ENCODE data around the gene B3GALNT1. TPM values are rescaled to one million over a fixed set of nuclear protein-coding genes. Genes with fewer than 3 reads are reported as not detected.

B3GALNT1 gene
- total RNA-seq, 1 experiment from 2014 or later, result 9.0 TPM

GRCh38 chr3:161081633-161082032 lies 23.5 kb downstream of the B3GALNT1 start:
- Histone ChIP-seq H3K9me3 (no peaks in the 10 kb centered on the region), H3K27me3 (replicated peaks; ENCODE audit: control insufficient read depth, insufficient read depth, low read length) (no peaks in the 10 kb centered on the region), H3K4me1 (no peaks in the 10 kb centered on the region), H3K4me3 (ENCODE audit: low read depth, low read length) (no peak overlapping the region), H3K36me3 (ENCODE audit: control insufficient read depth, insufficient read depth, low read length) (no peaks in the 10 kb centered on the region)
- no peaks in the 10 kb centered on the region for H3K4me1 Mint-ChIP-seq (ENCODE audit: low read depth, unreplicated experiment)
- ChIA-PET POLR2A (no interaction called here), CTCF (no interaction called here)
- no peaks in the 10 kb centered on the region for H3K27me3 Mint-ChIP-seq (ENCODE audit: insufficient read depth, unreplicated experiment)
- no peaks in the 10 kb centered on the region for H3K9me3 Mint-ChIP-seq (ENCODE audit: unreplicated experiment)
- H3K36me3 Mint-ChIP-seq (ENCODE audit: insufficient read depth, unreplicated experiment), result peaks cover 4% of the 10 kb centered on the region
- no peak for TF ChIP-seq CTCF (IDR thresholded peaks at IDR 0.05; ENCODE audit: insufficient read depth in 1 of 2, low read depth in 1 of 2, low read length in 1 of 2, severe bottlenecking in 1 of 2, unreplicated experiment in 1 of 2)
- no peak for DNase-seq
- no TSS peak for BruUV-seq (replicated peaks)
- H3K4me3 Mint-ChIP-seq (ENCODE audit: unreplicated experiment), result no peak overlapping the region
- intact Hi-C loops (cut with micrococcal nuclease; ENCODE audit: unreplicated experiment), result no loop called here
- H3K27ac Mint-ChIP-seq (ENCODE audit: unreplicated experiment), result no peak overlapping the region

- no peak overlapping the region for H3K27ac Mint-ChIP-seq (ENCODE audit: unreplicated experiment)
- H3K27me3 Mint-ChIP-seq (ENCODE audit: insufficient read depth, unreplicated experiment), result no peaks in the 10 kb centered on the region
- POLR2A ChIA-PET, result no interaction called here
- CTCF ChIA-PET, result no interaction called here
- H3K4me1 Mint-ChIP-seq (ENCODE audit: low read depth, unreplicated experiment), result no peaks in the 10 kb centered on the region
- H3K9me3 ChIP-seq, result no peaks in the 10 kb centered on the region
- no peaks in the 10 kb centered on the region for H3K27me3 ChIP-seq (replicated peaks; ENCODE audit: control insufficient read depth, insufficient read depth, low read length)
- H3K36me3 Mint-ChIP-seq (ENCODE audit: insufficient read depth, unreplicated experiment), result no peaks in the 10 kb centered on the region
- H3K4me3 ChIP-seq (ENCODE audit: low read depth, low read length), result no peak overlapping the region
- DNase-seq, result no peak
- no TSS peak for BruUV-seq (replicated peaks)
- no peaks in the 10 kb centered on the region for H3K36me3 ChIP-seq (ENCODE audit: control insufficient read depth, insufficient read depth, low read length)
- H3K4me1 ChIP-seq, result no peaks in the 10 kb centered on the region
- H3K4me3 Mint-ChIP-seq (ENCODE audit: unreplicated experiment), result no peak overlapping the region
- TF ChIP-seq CTCF (IDR thresholded peaks at IDR 0.05; ENCODE audit: insufficient read depth in 1 of 2, low read depth in 1 of 2, low read length in 1 of 2, severe bottlenecking in 1 of 2, unreplicated experiment in 1 of 2), result no peak
- intact Hi-C loops (cut with micrococcal nuclease; ENCODE audit: unreplicated experiment), result no loop called here
- H3K9me3 Mint-ChIP-seq (ENCODE audit: unreplicated experiment), result no peaks in the 10 kb centered on the region
These were observed 32.0 kb downstream of the B3GALNT1 start for GRCh38 chr3:161073181-161073580.

GRCh38 chr3:161072751-161073150 lies 32.4 kb downstream of the B3GALNT1 start:
- intact Hi-C loops (cut with micrococcal nuclease; ENCODE audit: unreplicated experiment), result no loop called here
- Histone ChIP-seq H3K36me3 (ENCODE audit: control insufficient read depth, insufficient read depth, low read length) (no peaks in the 10 kb centered on the region), H3K9me3 (no peaks in the 10 kb centered on the region), H3K4me3 (ENCODE audit: low read depth, low read length) (no peak overlapping the region), H3K27me3 (replicated peaks; ENCODE audit: control insufficient read depth, insufficient read depth, low read length) (no peaks in the 10 kb centered on the region), H3K4me1 (no peaks in the 10 kb centered on the region)
- no TSS peak for BruUV-seq (replicated peaks)
- POLR2A ChIA-PET, result no interaction called here
- H3K36me3 Mint-ChIP-seq (ENCODE audit: insufficient read depth, unreplicated experiment), result no peaks in the 10 kb centered on the region
- H3K27me3 Mint-ChIP-seq (ENCODE audit: insufficient read depth, unreplicated experiment), result no peaks in the 10 kb centered on the region
- H3K4me3 Mint-ChIP-seq (ENCODE audit: unreplicated experiment), result no peak overlapping the region
- H3K4me1 Mint-ChIP-seq (ENCODE audit: low read depth, unreplicated experiment), result no peaks in the 10 kb centered on the region
- CTCF ChIA-PET, result no interaction called here
- H3K9me3 Mint-ChIP-seq (ENCODE audit: unreplicated experiment), result no peaks in the 10 kb centered on the region
- no peak for DNase-seq
- H3K27ac Mint-ChIP-seq (ENCODE audit: unreplicated experiment), result no peak overlapping the region
- no peak for TF ChIP-seq CTCF (IDR thresholded peaks at IDR 0.05; ENCODE audit: insufficient read depth in 1 of 2, low read depth in 1 of 2, low read length in 1 of 2, severe bottlenecking in 1 of 2, unreplicated experiment in 1 of 2)
